HG02885 (cell line): Measurements from ENCODE around the gene PBX4.

Experiments used
- ATAC-seq: cut with Tn5 transposase; IDR thresholded peaks from one replicate; pipeline ENCODE4 v1.9.1; 2021; ENCODE audit warnings: mild to moderate bottlenecking; ENCODE audit not compliant: unreplicated experiment, poor library complexity

Gene PBX4

GRCh38 chr19:19544257-19544953, 74.1 kb downstream of the PBX4 start:
- ATAC-seq = no peak

- ATAC-seq = no peak
Observed at GRCh38 chr19:19543640-19544039, 74.8 kb downstream of the PBX4 start.

- ATAC-seq = no peak
Observed at GRCh38 chr19:19543101-19543500, 75.4 kb downstream of the PBX4 start.

GRCh38 chr19:19542507-19542906, 76.0 kb downstream of the PBX4 start:
- ATAC-seq = no peak

- ATAC-seq = no peak
Observed at GRCh38 chr19:19541616-19542015, 76.9 kb downstream of the PBX4 start.

GRCh38 chr19:19540715-19541515, 77.6 kb downstream of the PBX4 start:
- peak; percentile 77 for ATAC-seq

- no peak for ATAC-seq
Observed at GRCh38 chr19:19540064-19540714, 78.3 kb downstream of the PBX4 start.

- ATAC-seq = no peak
Observed at GRCh38 chr19:19539698-19540063, 78.8 kb downstream of the PBX4 start.

GRCh38 chr19:19538785-19539166, 79.7 kb downstream of the PBX4 start:
- no peak for ATAC-seq

GRCh38 chr19:19538061-19538784, 80.3 kb downstream of the PBX4 start, which contains the start of gene CILP2:
Gene CILP2 (plus strand): TSS chr19:19538265. CDS start chr19:19538350, 85 bp downstream.
- no peak for ATAC-seq

- no peak for ATAC-seq
Observed at GRCh38 chr19:19537075-19538048, 81.1 kb downstream of the PBX4 start.

- ATAC-seq = no peak
Observed at GRCh38 chr19:19535311-19536191, 82.9 kb downstream of the PBX4 start.

GRCh38 chr19:19534556-19535265, 83.8 kb downstream of the PBX4 start:
- no peak for ATAC-seq

GRCh38 chr19:19533841-19534240, 84.6 kb downstream of the PBX4 start:
- no peak for ATAC-seq

- ATAC-seq = no peak
Observed at GRCh38 chr19:19532806-19533701, 85.4 kb downstream of the PBX4 start.

- ATAC-seq = no peak
Observed at GRCh38 chr19:19531951-19532805, 86.3 kb downstream of the PBX4 start.
